PC-9 (cell line): Measurements from ENCODE around the gene FASTK. TPM values are rescaled to one million over a fixed set of nuclear protein-coding genes. Genes with fewer than 3 reads are reported as not detected.

ENCODE experiments used
- BruUV-seq: library from RNA; stranded (reverse); fragments of 400-500 nt; replicated peaks from 2 replicates; lab custom pipeline; 2021; lab: Mats Ljungman, UMichigan
- CTCF ChIA-PET: fragments of 300-600 bp; sonication (Branson Sonifier 250); formaldehyde crosslinking; loops from one replicate; lab custom pipeline; 2022; ENCODE audit warnings: antibody characterized with exemption; lab: Charles Lee
- POLR2A ChIA-PET: fragments of 300-600 bp; sonication (Branson Sonifier 250); formaldehyde crosslinking; loops from one replicate; lab custom pipeline; 2022; ENCODE audit warnings: antibody characterized with exemption; ENCODE audit not compliant: unreplicated experiment; lab: Charles Lee
- DNase-seq, 2 experiments: peaks; one replicate each; pipeline versions ENCODE4 v3.0.0 to v3.0.0-alpha.2; 2015 to 2022; ENCODE audit warnings: mixed read lengths in 1 of 2
- H2AFZ ChIP-seq: fragments of 200-600 bp; sonication (generic); 2 replicates; pipeline ENCODE4 v1.8.1; 2017; ENCODE audit warnings: antibody characterized with exemption
- H3F3A ChIP-seq: fragments of 200-600 bp; sonication (generic); 2 replicates; pipeline ENCODE4 v1.8.1; 2017; ENCODE audit warnings: antibody characterized with exemption, mild to moderate bottlenecking, low read depth; ENCODE audit not compliant: insufficient read depth
- H3K27ac ChIP-seq: fragments of 200-600 bp; sonication (generic); 2 replicates; pipeline ENCODE4 v1.6.1; 2016; ENCODE audit warnings: mixed run types
- H3K27me3 ChIP-seq: fragments of 200-600 bp; sonication (generic); 2 replicates; pipeline ENCODE4 v1.6.1; 2016; ENCODE audit warnings: low read depth, mixed run types; ENCODE audit not compliant: insufficient read depth
- H3K36me3 ChIP-seq: fragments of 200-600 bp; sonication (generic); 2 replicates; pipeline ENCODE4 v1.6.1; 2016; ENCODE audit warnings: low read depth, mixed run types
- H3K4me1 ChIP-seq: fragments of 200-600 bp; sonication (generic); replicated peaks from 2 replicates; pipeline ENCODE4 v1.6.1; 2016; ENCODE audit warnings: mixed run types; ENCODE audit not compliant: insufficient read depth
- H3K4me2 ChIP-seq: fragments of 200-600 bp; sonication (generic); 2 replicates; pipeline ENCODE4 v1.6.1; 2017; ENCODE audit warnings: mixed run types
- H3K4me3 ChIP-seq: fragments of 200-600 bp; sonication (generic); 2 replicates; pipeline ENCODE4 v1.6.1; 2016; ENCODE audit warnings: mixed run types
- H3K79me2 ChIP-seq: fragments of 200-600 bp; sonication (generic); 2 replicates; pipeline ENCODE4 v1.6.1; 2017; ENCODE audit warnings: low read depth, mixed run types
- H3K9me2 ChIP-seq: fragments of 200-600 bp; sonication (generic); 2 replicates; pipeline ENCODE4 v1.8.1; 2017; ENCODE audit warnings: mild to moderate bottlenecking; ENCODE audit not compliant: insufficient read depth
- H3K9me3 ChIP-seq: fragments of 200-600 bp; sonication (generic); 2 replicates; pipeline ENCODE4 v1.8.1; 2016; ENCODE audit warnings: low read depth; ENCODE audit not compliant: insufficient read depth
- H4K20me1 ChIP-seq: fragments of 200-600 bp; sonication (generic); 2 replicates; pipeline ENCODE4 v1.8.1; 2017; ENCODE audit not compliant: insufficient read depth
- CTCF ChIP-seq: fragments of 200-600 bp; sonication (generic); conservative IDR thresholded peaks from 2 replicates; pipeline ENCODE4 v1.6.1; 2017; ENCODE audit warnings: mixed run types, antibody characterized with exemption, mild to moderate bottlenecking, moderate library complexity
- EZH2 ChIP-seq: fragments of 200-600 bp; sonication (generic); IDR thresholded peaks from 2 replicates; pipeline ENCODE4 v1.8.0; 2017; ENCODE audit warnings: antibody characterized with exemption, low read depth
- intact Hi-C: fragments of 100-400 bp; cut with micrococcal nuclease; formaldehyde crosslinking; loops from one replicate; pipeline ENCODE4 v1.10.0; 2022; ENCODE audit not compliant: unreplicated experiment
- total RNA-seq: library from RNA; stranded (reverse); gene quantifications from 2 replicates; pipeline ENCODE4 v1.2.3, GENCODE V29; 2021

Gene FASTK
- total RNA-seq, 1 experiment from 2014 or later: 104 TPM

GRCh38 chr7:151083071-151083823 is 2.6 kb upstream of the FASTK start, which contains the start of gene TMUB1:
TMUB1 (minus strand) TSS chr7:151083493; CDS start chr7:151082563, 930 bp downstream.
- Histone ChIP-seq H3K9me3 (no peaks in the 10 kb centered on the region), H3K27ac (peak within 1 kb of the TSS; percentile 70; the same call in 1 of the 2 replicates), H3K4me2 (peak within 1 kb of the TSS; percentile 100), H4K20me1 (peaks cover 14% of the 10 kb centered on the region), H3K36me3 (no peaks in the 10 kb centered on the region), H3K79me2 (peaks cover 52% of the 10 kb centered on the region), H2AFZ (peak within 1 kb of the TSS; percentile 83), H3F3A (peaks cover 46% of the 10 kb centered on the region; the same call in 1 of the 2 replicates), H3K27me3 (no peaks in the 10 kb centered on the region), H3K4me3 (peak within 1 kb of the TSS; percentile 89), H3K9me2 (no peaks in the 10 kb centered on the region), H3K4me1 (peaks cover 43% of the 10 kb centered on the region)
- no TSS peak for BruUV-seq
- intact Hi-C loops: loop anchor here (10.0 kb wide), 1 partner anchor 108 kb away; the partner anchor contains the start of gene KCNH2
- CTCF ChIA-PET: interaction anchor here (0.6 to 1.0 kb wide), 3 partner anchors 20 to 1004 kb away, joined by 3 to 5 read pairs (median 4); partner anchors contain the start of gene ABCF2
- DNase-seq: peak; percentile 62 to 77
- no peak for TF ChIP-seq EZH2
- TF ChIP-seq CTCF: no peak
- POLR2A ChIA-PET: interaction anchor here (0.6 to 0.8 kb wide), 2 partner anchors 180 to 277 kb away, joined by 3 to 4 read pairs; no protein-coding TSS in a partner anchor

- BruUV-seq: no TSS peak
- Histone ChIP-seq H4K20me1 (peaks cover 8% of the 10 kb centered on the region; the same call in 1 of the 2 replicates), H3K27ac (peak overlapping the region; percentile 70; the same call in 1 of the 2 replicates), H3K4me1 (peaks cover 37% of the 10 kb centered on the region), H3K9me3 (no peaks in the 10 kb centered on the region), H3K4me3 (peak overlapping the region; percentile 89), H3K36me3 (no peaks in the 10 kb centered on the region), H3K27me3 (no peaks in the 10 kb centered on the region), H3K79me2 (peaks cover 43% of the 10 kb centered on the region), H3K4me2 (peak overlapping the region; percentile 100), H3K9me2 (no peaks in the 10 kb centered on the region), H2AFZ (peak overlapping the region; percentile 83), H3F3A (peaks cover 55% of the 10 kb centered on the region; the same call in 1 of the 2 replicates)
- intact Hi-C loops: loop anchor here (10.0 kb wide), 1 partner anchor 108 kb away; the partner anchor contains the start of gene KCNH2
- no peak for DNase-seq
- TF ChIP-seq EZH2: no peak
- TF ChIP-seq CTCF: no peak
- CTCF ChIA-PET: interaction anchor here (0.6 to 1.0 kb wide), 3 partner anchors 19 to 1003 kb away, joined by 3 to 5 read pairs (median 4); partner anchors contain the start of gene ABCF2
- POLR2A ChIA-PET: interaction anchor here (0.5 to 0.8 kb wide), 2 partner anchors 54 to 179 kb away, joined by 3 to 13 read pairs; partner anchors contain the start of gene ABCB8
Observed at GRCh38 chr7:151082141-151083070, 1.8 kb upstream of the FASTK start.
